Measurements from ENCODE around the gene PRG3. TPM values are rescaled to one million over a fixed set of nuclear protein-coding genes. Genes with fewer than 3 reads are reported as not detected.

PRG3 gene
- total and polyA plus RNA-seq, 9 donors = not detected

GRCh38 chr11:57357856-57358255 lies 23.1 kb downstream of the PRG3 start:
- Histone ChIP-seq H3K27ac (no peak overlapping the region), H3K4me1 (ENCODE audit: insufficient read depth) (no peaks in the 10 kb centered on the region), H3K9me3 (no peaks in the 10 kb centered on the region), H3K4me3 (no peak overlapping the region), H3K27me3 (no peaks in the 10 kb centered on the region), H3K36me3 (no peaks in the 10 kb centered on the region)
- intact Hi-C loops (cut with DNase I) = loop anchor here in 1 of 4 donors (10.0 kb wide), 2 partner anchors 83 to 107 kb away; partner anchors contain the start of gene RTN4RL2
- no peak for DNase-seq
- WGBS, 3 donors = 11 to 29% (median 16%) methylated on average over 6 of the region's 6 CpGs
- TF ChIP-seq CTCF (IDR thresholded peaks at IDR 0.05) = no peak
- no peak for TF ChIP-seq POLR2A (IDR thresholded peaks at IDR 0.05)
- no peak for TF ChIP-seq EP300 (IDR thresholded peaks at IDR 0.05)

GRCh38 chr11:57357310-57357709 lies 23.6 kb downstream of the PRG3 start:
- H3K27ac ChIP-seq = no peak overlapping the region
- intact Hi-C loops (cut with DNase I) = loop anchor here in 1 of 4 donors (10.0 kb wide), 2 partner anchors 83 to 107 kb away; partner anchors contain the start of gene RTN4RL2
- WGBS, 3 donors = 93 to 96% (median 96%) methylated on average over 3 of the region's 3 CpGs

GRCh38 chr11:57356268-57356667 lies 24.7 kb downstream of the PRG3 start:
- Histone ChIP-seq H3K4me1 (ENCODE audit: insufficient read depth) (no peaks in the 10 kb centered on the region), H3K4me3 (no peak overlapping the region), H3K36me3 (no peaks in the 10 kb centered on the region), H3K27me3 (no peaks in the 10 kb centered on the region), H3K9me3 (no peaks in the 10 kb centered on the region), H3K27ac (no peak overlapping the region)
- DNase-seq = no peak
- 75 to 77% (median 76%) methylated on average over 9 of the region's 9 CpGs for WGBS, 3 donors
- intact Hi-C loops (cut with DNase I) = loop anchor here in 1 of 4 donors (10.0 kb wide), 2 partner anchors 81 to 109 kb away; partner anchors contain the start of gene RTN4RL2
- TF ChIP-seq EP300 (IDR thresholded peaks at IDR 0.05) (no peak), CTCF (IDR thresholded peaks at IDR 0.05) (no peak), POLR2A (IDR thresholded peaks at IDR 0.05) (no peak)

More at GRCh38 chr11:57357310-57357709, 23.6 kb downstream of the PRG3 start:
- DNase-seq = no peak
- Histone ChIP-seq H3K4me1 (ENCODE audit: insufficient read depth) (no peaks in the 10 kb centered on the region), H3K36me3 (no peaks in the 10 kb centered on the region), H3K9me3 (no peaks in the 10 kb centered on the region), H3K27me3 (no peaks in the 10 kb centered on the region), H3K4me3 (no peak overlapping the region)
- TF ChIP-seq EP300 (IDR thresholded peaks at IDR 0.05) (no peak), CTCF (IDR thresholded peaks at IDR 0.05) (no peak), POLR2A (IDR thresholded peaks at IDR 0.05) (no peak)

GRCh38 chr11:57354699-57355098 lies 26.3 kb downstream of the PRG3 start:
- H3K27ac ChIP-seq = no peak overlapping the region
- peaks cover under 1% of the 10 kb centered on the region for H3K4me1 ChIP-seq (ENCODE audit: insufficient read depth)
- no peak for DNase-seq
- no peak for TF ChIP-seq EP300 (IDR thresholded peaks at IDR 0.05)
- TF ChIP-seq CTCF (IDR thresholded peaks at IDR 0.05) = no peak
- no peaks in the 10 kb centered on the region for H3K36me3 ChIP-seq
- no peaks in the 10 kb centered on the region for H3K27me3 ChIP-seq
- 89 to 96% (median 92%) methylated on average over 6 of the region's 6 CpGs for WGBS, 3 donors
- no peak overlapping the region for H3K4me3 ChIP-seq
- intact Hi-C loops (cut with DNase I) = loop anchor here in 1 of 4 donors (10.0 kb wide), 2 partner anchors 80 to 110 kb away; partner anchors contain the start of gene RTN4RL2
- no peaks in the 10 kb centered on the region for H3K9me3 ChIP-seq
